ENCODE data around the gene ZCCHC17.

ZCCHC17 gene

GRCh38 chr1:31364561-31365250 is 67.9 kb downstream of the ZCCHC17 start:
- TF ChIP-seq EZH2phosphoT487 (IDR thresholded peaks at IDR 0.05; ENCODE audit: low read length) = no peak
- no peak for TF ChIP-seq CTCF (IDR thresholded peaks at IDR 0.05; ENCODE audit: low read length)
- TF ChIP-seq EZH2 (optimal IDR thresholded peaks at IDR 0.05; ENCODE audit: low read depth, low read length) = no peak
- Histone ChIP-seq H3K9me2 (replicated peaks; ENCODE audit: insufficient read depth, low read length) (no peaks in the 10 kb centered on the region), H3K4me2 (ENCODE audit: low read depth, low read length) (no peak overlapping the region), H2AFZ (ENCODE audit: low read length) (no peak overlapping the region), H3K27ac (ENCODE audit: low read length) (no peak overlapping the region), H3K4me3 (ENCODE audit: low read length) (no peak overlapping the region), H3K27me3 (replicated peaks; ENCODE audit: insufficient read depth, low read length) (no peaks in the 10 kb centered on the region), H3K4me1 (ENCODE audit: low read length) (no peaks in the 10 kb centered on the region), H3F3A (ENCODE audit: insufficient read depth, low read length) (no peaks in the 10 kb centered on the region), H3K79me2 (ENCODE audit: low read length) (no peaks in the 10 kb centered on the region), H4K20me1 (ENCODE audit: insufficient read depth, low read length) (no peaks in the 10 kb centered on the region), H3K9ac (ENCODE audit: low read length) (no peak overlapping the region), H3K9me3 (replicated peaks; ENCODE audit: insufficient read depth, low read length) (no peaks in the 10 kb centered on the region), H3K36me3 (replicated peaks; ENCODE audit: insufficient read depth, low read length) (no peaks in the 10 kb centered on the region)
- DNase-seq = no peak

- no peak for DNase-seq
- Histone ChIP-seq H3K4me2 (ENCODE audit: low read depth, low read length) (no peak overlapping the region), H3K4me3 (ENCODE audit: low read length) (no peak overlapping the region), H3K79me2 (ENCODE audit: low read length) (no peaks in the 10 kb centered on the region), H3F3A (ENCODE audit: insufficient read depth, low read length) (no peaks in the 10 kb centered on the region), H3K27me3 (replicated peaks; ENCODE audit: insufficient read depth, low read length) (no peaks in the 10 kb centered on the region), H4K20me1 (ENCODE audit: insufficient read depth, low read length) (no peaks in the 10 kb centered on the region), H2AFZ (ENCODE audit: low read length) (no peak overlapping the region), H3K4me1 (ENCODE audit: low read length) (no peaks in the 10 kb centered on the region), H3K9me3 (replicated peaks; ENCODE audit: insufficient read depth, low read length) (no peaks in the 10 kb centered on the region), H3K36me3 (replicated peaks; ENCODE audit: insufficient read depth, low read length) (no peaks in the 10 kb centered on the region), H3K9ac (ENCODE audit: low read length) (no peak overlapping the region), H3K27ac (ENCODE audit: low read length) (no peak overlapping the region), H3K9me2 (replicated peaks; ENCODE audit: insufficient read depth, low read length) (no peaks in the 10 kb centered on the region)
- no peak for TF ChIP-seq CTCF (IDR thresholded peaks at IDR 0.05; ENCODE audit: low read length)
- TF ChIP-seq EZH2phosphoT487 (IDR thresholded peaks at IDR 0.05; ENCODE audit: low read length) = no peak
- no peak for TF ChIP-seq EZH2 (optimal IDR thresholded peaks at IDR 0.05; ENCODE audit: low read depth, low read length)
These were observed 70.0 kb downstream of the ZCCHC17 start for GRCh38 chr1:31366796-31367195.

GRCh38 chr1:31368611-31369107 is 71.8 kb downstream of the ZCCHC17 start:
- Histone ChIP-seq H3K9ac (ENCODE audit: low read length) (no peak overlapping the region), H3K9me2 (replicated peaks; ENCODE audit: insufficient read depth, low read length) (no peaks in the 10 kb centered on the region), H3K9me3 (replicated peaks; ENCODE audit: insufficient read depth, low read length) (no peaks in the 10 kb centered on the region), H3F3A (ENCODE audit: insufficient read depth, low read length) (no peaks in the 10 kb centered on the region), H3K79me2 (ENCODE audit: low read length) (no peaks in the 10 kb centered on the region), H2AFZ (ENCODE audit: low read length) (no peak overlapping the region), H3K27ac (ENCODE audit: low read length) (no peak overlapping the region), H3K4me1 (ENCODE audit: low read length) (no peaks in the 10 kb centered on the region), H3K27me3 (replicated peaks; ENCODE audit: insufficient read depth, low read length) (no peaks in the 10 kb centered on the region), H3K4me3 (ENCODE audit: low read length) (no peak overlapping the region), H3K36me3 (replicated peaks; ENCODE audit: insufficient read depth, low read length) (no peaks in the 10 kb centered on the region), H4K20me1 (ENCODE audit: insufficient read depth, low read length) (no peaks in the 10 kb centered on the region), H3K4me2 (ENCODE audit: low read depth, low read length) (no peak overlapping the region)
- TF ChIP-seq EZH2 (optimal IDR thresholded peaks at IDR 0.05; ENCODE audit: low read depth, low read length) (no peak), EZH2phosphoT487 (IDR thresholded peaks at IDR 0.05; ENCODE audit: low read length) (no peak), CTCF (IDR thresholded peaks at IDR 0.05; ENCODE audit: low read length) (no peak)
- DNase-seq = no peak

Measured in MM.1S (cell line).